ENCODE data around the gene PHACTR1.

DNA sequence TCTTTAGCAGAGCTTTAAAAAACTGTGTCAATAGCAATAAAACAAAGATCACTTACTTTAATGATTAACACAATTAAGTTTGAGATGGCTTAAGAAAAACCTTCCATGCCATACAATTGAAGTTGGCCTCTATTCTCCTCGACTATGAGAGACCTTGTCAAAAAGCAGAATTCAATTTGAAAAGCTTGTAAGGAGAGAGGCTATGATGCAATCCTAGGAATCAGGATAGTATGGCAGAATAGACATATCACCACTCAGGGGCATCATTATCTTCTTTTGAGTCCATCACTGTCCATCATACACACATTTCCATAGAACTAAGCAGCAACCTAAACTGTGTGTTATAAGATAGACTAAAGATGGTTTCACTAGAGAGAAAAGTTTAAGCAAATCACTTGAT, 594.6 kb downstream of the PHACTR1 start:
- TF ChIP-seq, protein P1, sequence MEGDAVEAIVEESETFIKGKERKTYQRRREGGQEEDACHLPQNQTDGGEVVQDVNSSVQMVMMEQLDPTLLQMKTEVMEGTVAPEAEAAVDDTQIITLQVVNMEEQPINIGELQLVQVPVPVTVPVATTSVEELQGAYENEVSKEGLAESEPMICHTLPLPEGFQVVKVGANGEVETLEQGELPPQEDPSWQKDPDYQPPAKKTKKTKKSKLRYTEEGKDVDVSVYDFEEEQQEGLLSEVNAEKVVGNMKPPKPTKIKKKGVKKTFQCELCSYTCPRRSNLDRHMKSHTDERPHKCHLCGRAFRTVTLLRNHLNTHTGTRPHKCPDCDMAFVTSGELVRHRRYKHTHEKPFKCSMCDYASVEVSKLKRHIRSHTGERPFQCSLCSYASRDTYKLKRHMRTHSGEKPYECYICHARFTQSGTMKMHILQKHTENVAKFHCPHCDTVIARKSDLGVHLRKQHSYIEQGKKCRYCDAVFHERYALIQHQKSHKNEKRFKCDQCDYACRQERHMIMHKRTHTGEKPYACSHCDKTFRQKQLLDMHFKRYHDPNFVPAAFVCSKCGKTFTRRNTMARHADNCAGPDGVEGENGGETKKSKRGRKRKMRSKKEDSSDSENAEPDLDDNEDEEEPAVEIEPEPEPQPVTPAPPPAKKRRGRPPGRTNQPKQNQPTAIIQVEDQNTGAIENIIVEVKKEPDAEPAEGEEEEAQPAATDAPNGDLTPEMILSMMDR (conservative IDR thresholded peaks at IDR 0.05 in 1 of 2, IDR thresholded peaks at IDR 0.05 in 1 of 2; ENCODE audit: low read depth in 1 of 2, low read length in 2 of 2): no peak
- no peak for TF ChIP-seq EZH2 (IDR thresholded peaks at IDR 0.05; ENCODE audit: low read length, missing control alignments)

All from fibroblast of lung (primary cell).